Large intestine (tissue), 3 donors: ENCODE measurements around the gene RAB14. TPM values are rescaled to one million over a fixed set of nuclear protein-coding genes. Genes with fewer than 3 reads are reported as not detected.

Experiments used
- DNase-seq, 2 donors: peaks; one replicate each; pipeline versions ENCODE4 v3.0.0 to v3.0.0-alpha.2; 2013
- H3K27ac ChIP-seq: one replicate; pipeline ENCODE4 v1.5.1; 2013; ENCODE audit warnings: low read length
- H3K27me3 ChIP-seq: 2 replicates; pipeline ENCODE4 v1.6.1; 2013; ENCODE audit warnings: low read length; ENCODE audit not compliant: control insufficient read depth, insufficient read depth
- H3K36me3 ChIP-seq: 2 replicates; pipeline ENCODE4 v1.6.1; 2013; ENCODE audit warnings: low read length; ENCODE audit not compliant: control insufficient read depth, insufficient read depth
- H3K4me1 ChIP-seq: one replicate; pipeline ENCODE4 v1.6.1; 2013; ENCODE audit warnings: low read length; ENCODE audit not compliant: control insufficient read depth, insufficient read depth
- H3K4me3 ChIP-seq: one replicate; pipeline ENCODE4 v1.5.1; 2013; ENCODE audit warnings: low read length
- H3K9me3 ChIP-seq: one replicate; pipeline ENCODE4 v1.6.1; 2013; ENCODE audit warnings: mild to moderate bottlenecking, low read depth, low read length, moderate library complexity; ENCODE audit not compliant: control insufficient read depth
- WGBS: methylation state at CpG from one replicate; pipeline ENCODE4 v1.1.5; 2013; ENCODE audit warnings: low lambda C conversion rate; ENCODE audit not compliant: insufficient coverage; 5-methylcytosine and 5-hydroxymethylcytosine counted together
- polyA plus RNA-seq: library from polyadenylated mRNA; unstranded; fragments of 120-200 nt; gene quantifications from one replicate; pipeline ENCODE4 v1.2.1, GENCODE V29; 2013

Gene RAB14
- polyA plus RNA-seq, 1 donor = 66.2 TPM

- WGBS = 0% methylated on average over 1 of the region's 1 CpG
- Histone ChIP-seq H3K4me1 (no peaks in the 10 kb centered on the region), H3K27ac (no peak overlapping the region), H3K27me3 (no peaks in the 10 kb centered on the region), H3K9me3 (no peaks in the 10 kb centered on the region), H3K4me3 (no peak overlapping the region), H3K36me3 (no peaks in the 10 kb centered on the region)
- no peak for DNase-seq
These were observed 8.6 kb downstream of the RAB14 start for GRCh38 chr9:121192959-121193640.

GRCh38 chr9:121192518-121192917, 9.2 kb downstream of the RAB14 start:
- Histone ChIP-seq H3K4me1 (no peaks in the 10 kb centered on the region), H3K27me3 (no peaks in the 10 kb centered on the region), H3K27ac (no peak overlapping the region), H3K36me3 (no peaks in the 10 kb centered on the region), H3K4me3 (no peak overlapping the region), H3K9me3 (no peaks in the 10 kb centered on the region)
- DNase-seq = no peak
- 83% methylated on average over 1 of the region's 1 CpG for WGBS

GRCh38 chr9:121191235-121191634, 10.4 kb downstream of the RAB14 start:
- H3K27ac ChIP-seq = no peak overlapping the region
- WGBS = no CpG with 5 or more reads among the region's 2 CpGs
- H3K4me3 ChIP-seq = no peak overlapping the region
- peaks cover under 1% of the 10 kb centered on the region for H3K36me3 ChIP-seq
- H3K27me3 ChIP-seq = no peaks in the 10 kb centered on the region
- DNase-seq = no peak
- no peaks in the 10 kb centered on the region for H3K9me3 ChIP-seq
- no peaks in the 10 kb centered on the region for H3K4me1 ChIP-seq

GRCh38 chr9:121189660-121190059, 12.0 kb downstream of the RAB14 start:
- DNase-seq = no peak
- H3K27me3 ChIP-seq = no peaks in the 10 kb centered on the region
- H3K9me3 ChIP-seq = no peaks in the 10 kb centered on the region
- WGBS = 94% methylated on average over 3 of the region's 3 CpGs
- H3K4me1 ChIP-seq = no peaks in the 10 kb centered on the region
- H3K27ac ChIP-seq = no peak overlapping the region
- H3K36me3 ChIP-seq = peaks cover 7% of the 10 kb centered on the region
- H3K4me3 ChIP-seq = no peak overlapping the region

- H3K9me3 ChIP-seq = no peaks in the 10 kb centered on the region
- peaks cover under 1% of the 10 kb centered on the region for H3K4me1 ChIP-seq
- H3K27me3 ChIP-seq = no peaks in the 10 kb centered on the region
These were observed 12.7 kb downstream of the RAB14 start for GRCh38 chr9:121189006-121189405.

GRCh38 chr9:121187636-121188305, 13.9 kb downstream of the RAB14 start:
- H3K4me1 ChIP-seq = peaks cover 5% of the 10 kb centered on the region

More at GRCh38 chr9:121189006-121189405, 12.7 kb downstream of the RAB14 start:
- Histone ChIP-seq H3K4me3 (no peak overlapping the region), H3K36me3 (peaks cover 7% of the 10 kb centered on the region), H3K27ac (no peak overlapping the region)
- no peak for DNase-seq
- no CpG with 5 or more reads among the region's 1 CpG for WGBS

GRCh38 chr9:121185774-121186403, 15.8 kb downstream of the RAB14 start:
- no peak overlapping the region for H3K4me3 ChIP-seq
- H3K4me1 ChIP-seq = peaks cover 5% of the 10 kb centered on the region
- no peak for DNase-seq
- no peaks in the 10 kb centered on the region for H3K27me3 ChIP-seq
- no peak overlapping the region for H3K27ac ChIP-seq
- no peaks in the 10 kb centered on the region for H3K9me3 ChIP-seq
- H3K36me3 ChIP-seq = peaks cover 17% of the 10 kb centered on the region
- WGBS = 80% methylated on average over 1 of the region's 4 CpGs

More at GRCh38 chr9:121187636-121188305, 13.9 kb downstream of the RAB14 start:
- peaks cover 7% of the 10 kb centered on the region for H3K36me3 ChIP-seq
- H3K9me3 ChIP-seq = no peaks in the 10 kb centered on the region
- no peaks in the 10 kb centered on the region for H3K27me3 ChIP-seq
- no peak overlapping the region for H3K27ac ChIP-seq
- H3K4me3 ChIP-seq = no peak overlapping the region
- no peak for DNase-seq
- 83% methylated on average over 1 of the region's 3 CpGs for whole genome bisulfite sequencing

- WGBS = 100% methylated on average over 1 of the region's 3 CpGs
- peaks cover 8% of the 10 kb centered on the region for H3K4me1 ChIP-seq
These were observed 16.4 kb downstream of the RAB14 start for GRCh38 chr9:121185178-121185745.

GRCh38 chr9:121184463-121184862, 17.2 kb downstream of the RAB14 start:
- no peak overlapping the region for H3K4me3 ChIP-seq
- no peak overlapping the region for H3K27ac ChIP-seq
- peaks cover 11% of the 10 kb centered on the region for H3K4me1 ChIP-seq
- H3K27me3 ChIP-seq = no peaks in the 10 kb centered on the region
- H3K36me3 ChIP-seq = peaks cover 25% of the 10 kb centered on the region
- DNase-seq = no peak
- H3K9me3 ChIP-seq = no peaks in the 10 kb centered on the region

More at GRCh38 chr9:121185178-121185745, 16.4 kb downstream of the RAB14 start:
- DNase-seq = no peak
- no peaks in the 10 kb centered on the region for H3K27me3 ChIP-seq
- peaks cover 20% of the 10 kb centered on the region for H3K36me3 ChIP-seq
- H3K27ac ChIP-seq = no peak overlapping the region
- no peak overlapping the region for H3K4me3 ChIP-seq
- no peaks in the 10 kb centered on the region for H3K9me3 ChIP-seq

- peaks cover 25% of the 10 kb centered on the region for H3K36me3 ChIP-seq
- H3K4me1 ChIP-seq = peaks cover 17% of the 10 kb centered on the region
- no CpG with 5 or more reads among the region's 3 CpGs for WGBS
- no peaks in the 10 kb centered on the region for H3K27me3 ChIP-seq
- H3K9me3 ChIP-seq = no peaks in the 10 kb centered on the region
- DNase-seq = no peak
- H3K4me3 ChIP-seq = no peak overlapping the region
- H3K27ac ChIP-seq = peak overlapping the region; percentile 10
These were observed 17.8 kb downstream of the RAB14 start for GRCh38 chr9:121183666-121184423.
